ENCODE measurements around the gene THADA.

DNA sequence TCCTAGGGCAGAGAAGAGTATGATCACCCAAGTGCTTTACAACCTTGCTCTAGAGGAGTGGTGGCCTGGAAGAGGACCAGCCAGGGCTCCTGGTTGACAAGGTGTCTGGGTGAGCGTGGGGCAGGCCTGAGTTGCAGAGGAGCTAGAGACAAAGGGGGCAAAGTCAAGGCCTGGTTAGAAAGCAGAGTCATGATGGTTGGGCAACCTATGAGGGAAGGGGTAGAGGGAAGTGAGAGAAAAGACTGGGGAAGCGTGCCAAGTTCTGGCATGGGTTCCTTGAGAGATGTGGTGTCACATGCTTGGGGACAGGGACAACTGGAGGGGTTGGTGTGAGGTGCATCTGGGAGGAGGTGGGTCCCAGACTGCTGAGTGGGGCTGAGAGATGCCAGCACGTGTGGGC lies 382.9 kb downstream of the THADA start:
- TF ChIP-seq YY1 (IDR thresholded peaks at IDR 0.05; ENCODE audit: insufficient read depth, insufficient read length) (no peak), ZNF274 (IDR thresholded peaks at IDR 0.05; ENCODE audit: low read depth, low read length) (no peak), SUZ12 (IDR thresholded peaks at IDR 0.05; ENCODE audit: extremely low read depth, insufficient read depth, insufficient read length) (no peak)

Measured in NT2/D1 (cell line).